Caco-2 (cell line): ENCODE data around the gene RAB15. TPM values are rescaled to one million over a fixed set of nuclear protein-coding genes. Genes with fewer than 3 reads are reported as not detected.

Experiments used
- BruUV-seq: library from RNA; stranded (reverse); fragments of 400-500 nt; replicated peaks from 2 replicates; lab custom pipeline; 2021; lab: Mats Ljungman, UMichigan
- CTCF ChIA-PET: fragments of 300-600 bp; sonication (Branson Sonifier 250); formaldehyde crosslinking; loops from one replicate; lab custom pipeline; 2022; ENCODE audit warnings: antibody characterized with exemption; lab: Charles Lee
- POLR2A ChIA-PET: fragments of 300-600 bp; sonication (Branson Sonifier 250); formaldehyde crosslinking; loops from one replicate; lab custom pipeline; 2022; ENCODE audit warnings: antibody characterized with exemption; lab: Charles Lee
- DNase-seq, 2 experiments: peaks; one replicate each; pipeline versions ENCODE4 v3.0.0 to v3.0.0-alpha.2; 2020 to 2022
- H3K27me3 ChIP-seq: replicated peaks from 2 replicates; pipeline ENCODE4 v1.6.0; 2011; ENCODE audit warnings: low read length; ENCODE audit not compliant: control insufficient read depth, insufficient read depth
- H3K36me3 ChIP-seq: 2 replicates; pipeline ENCODE4 v1.5.1; 2011; ENCODE audit warnings: low read length; ENCODE audit not compliant: control insufficient read depth, insufficient read depth
- H3K4me1 ChIP-seq: fragments of 250-450 bp; sonication (Bioruptor Pico); 2 replicates; pipeline ENCODE4 v1.5.1; 2020; ENCODE audit warnings: mild to moderate bottlenecking
- H3K4me3 ChIP-seq: 2 replicates; pipeline ENCODE4 v1.5.1; 2011; ENCODE audit warnings: low read depth, mild to moderate bottlenecking, control low read depth, low read length
- H3K9me3 ChIP-seq: fragments of 250-450 bp; sonication (Bioruptor Pico); 2 replicates; pipeline ENCODE4 v1.5.1; 2020; ENCODE audit warnings: mild to moderate bottlenecking, moderate library complexity
- H3K27ac Mint-ChIP-seq: one replicate; pipeline ENCODE4 v1.8.0; 2022; ENCODE audit warnings: mixed read lengths; ENCODE audit not compliant: unreplicated experiment
- H3K27me3 Mint-ChIP-seq: one replicate; pipeline ENCODE4 v1.8.0; 2022; ENCODE audit warnings: mixed read lengths; ENCODE audit not compliant: insufficient read depth, unreplicated experiment
- H3K36me3 Mint-ChIP-seq: one replicate; pipeline ENCODE4 v1.8.0; 2022; ENCODE audit warnings: mild to moderate bottlenecking, mixed read lengths; ENCODE audit not compliant: insufficient read depth, unreplicated experiment
- H3K4me1 Mint-ChIP-seq: one replicate; pipeline ENCODE4 v1.8.0; 2022; ENCODE audit warnings: low read depth, mixed read lengths; ENCODE audit not compliant: unreplicated experiment
- H3K4me3 Mint-ChIP-seq: one replicate; pipeline ENCODE4 v1.8.0; 2022; ENCODE audit warnings: mild to moderate bottlenecking, moderate library complexity, mixed read lengths; ENCODE audit not compliant: unreplicated experiment
- H3K9me3 Mint-ChIP-seq: one replicate; pipeline ENCODE4 v1.8.0; 2022; ENCODE audit warnings: mixed read lengths; ENCODE audit not compliant: unreplicated experiment
- intact Hi-C: fragments of 100-400 bp; cut with micrococcal nuclease; formaldehyde crosslinking; loops from one replicate; pipeline ENCODE4 v1.10.0; 2022; ENCODE audit not compliant: unreplicated experiment
- total RNA-seq: library from RNA; stranded (reverse); gene quantifications from 2 replicates; pipeline ENCODE4 v1.2.3, GENCODE V29; 2022
- TF ChIP-seq, protein P1 (sequence below), 2 experiments: fragments of 200-600 bp in 1 of 2; IDR thresholded peaks; 1 replicate in 1 of 2; 2 replicates in 1 of 2; pipeline versions ENCODE4 v1.5.1 to v1.8.0; 2011 to 2022; ENCODE audit warnings: antibody characterized with exemption in 1 of 2, control low read depth in 1 of 2, inconsistent platforms in 1 of 2, low read depth in 1 of 2, low read length in 1 of 2, mild to moderate bottlenecking in 1 of 2, moderate library complexity in 1 of 2; ENCODE audit not compliant: insufficient read depth in 1 of 2, severe bottlenecking in 1 of 2, unreplicated experiment in 1 of 2

Gene RAB15
- total RNA-seq, 1 experiment from 2014 or later = 92.5 TPM

DNA sequence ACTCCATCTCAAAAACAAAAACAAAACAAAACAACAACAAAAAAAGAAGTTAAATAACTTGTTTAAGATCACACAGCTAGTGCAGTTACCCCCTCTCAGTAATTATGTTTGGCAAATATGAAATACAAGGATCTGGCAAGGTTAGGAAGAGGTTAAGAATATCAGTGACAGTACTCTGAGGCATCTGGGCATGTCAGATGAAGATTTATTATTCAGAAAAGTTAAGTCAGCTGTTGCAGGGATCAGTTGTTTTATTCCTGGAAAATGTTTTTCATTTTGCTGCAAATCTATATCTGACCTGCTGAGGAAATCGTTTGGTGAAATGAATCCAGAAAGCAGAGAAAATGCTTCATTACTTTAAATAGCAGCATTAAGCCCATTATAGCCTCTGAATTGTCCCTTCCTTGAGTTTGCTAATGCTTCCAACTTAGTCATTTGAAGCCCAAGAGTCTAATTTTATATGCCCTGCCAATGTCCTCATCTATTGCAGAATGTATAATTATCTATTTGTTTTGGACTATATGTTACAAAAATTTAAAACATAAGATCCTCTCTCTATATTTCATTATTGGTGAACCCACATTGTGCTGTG is 37.7 kb downstream of the RAB15 start:
- peaks cover 25% of the 10 kb centered on the region for H3K4me1 Mint-ChIP-seq
- ChIA-PET POLR2A (no interaction called here), CTCF (interaction anchor here (0.5 kb wide), 1 partner anchor 37 kb away, joined by 4 read pairs; no protein-coding TSS in a partner anchor)
- no peak overlapping the region for H3K4me3 Mint-ChIP-seq
- no peaks in the 10 kb centered on the region for H3K27me3 Mint-ChIP-seq
- no peak overlapping the region for H3K27ac Mint-ChIP-seq
- H3K9me3 Mint-ChIP-seq = no peaks in the 10 kb centered on the region
- Histone ChIP-seq H3K27me3 (no peaks in the 10 kb centered on the region), H3K36me3 (peaks cover 2% of the 10 kb centered on the region), H3K9me3 (no peaks in the 10 kb centered on the region), H3K4me1 (peaks cover 37% of the 10 kb centered on the region), H3K4me3 (no peak overlapping the region)
- no peak for DNase-seq
- intact Hi-C loops = no loop called here
- peaks cover 37% of the 10 kb centered on the region for H3K36me3 Mint-ChIP-seq
- BruUV-seq = no TSS peak
- TF ChIP-seq, protein P1, sequence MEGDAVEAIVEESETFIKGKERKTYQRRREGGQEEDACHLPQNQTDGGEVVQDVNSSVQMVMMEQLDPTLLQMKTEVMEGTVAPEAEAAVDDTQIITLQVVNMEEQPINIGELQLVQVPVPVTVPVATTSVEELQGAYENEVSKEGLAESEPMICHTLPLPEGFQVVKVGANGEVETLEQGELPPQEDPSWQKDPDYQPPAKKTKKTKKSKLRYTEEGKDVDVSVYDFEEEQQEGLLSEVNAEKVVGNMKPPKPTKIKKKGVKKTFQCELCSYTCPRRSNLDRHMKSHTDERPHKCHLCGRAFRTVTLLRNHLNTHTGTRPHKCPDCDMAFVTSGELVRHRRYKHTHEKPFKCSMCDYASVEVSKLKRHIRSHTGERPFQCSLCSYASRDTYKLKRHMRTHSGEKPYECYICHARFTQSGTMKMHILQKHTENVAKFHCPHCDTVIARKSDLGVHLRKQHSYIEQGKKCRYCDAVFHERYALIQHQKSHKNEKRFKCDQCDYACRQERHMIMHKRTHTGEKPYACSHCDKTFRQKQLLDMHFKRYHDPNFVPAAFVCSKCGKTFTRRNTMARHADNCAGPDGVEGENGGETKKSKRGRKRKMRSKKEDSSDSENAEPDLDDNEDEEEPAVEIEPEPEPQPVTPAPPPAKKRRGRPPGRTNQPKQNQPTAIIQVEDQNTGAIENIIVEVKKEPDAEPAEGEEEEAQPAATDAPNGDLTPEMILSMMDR (IDR thresholded peaks at IDR 0.05; ENCODE audit: insufficient read depth in 1 of 2, low read depth in 1 of 2, low read length in 1 of 2, severe bottlenecking in 1 of 2, unreplicated experiment in 1 of 2) = no peak

DNA sequence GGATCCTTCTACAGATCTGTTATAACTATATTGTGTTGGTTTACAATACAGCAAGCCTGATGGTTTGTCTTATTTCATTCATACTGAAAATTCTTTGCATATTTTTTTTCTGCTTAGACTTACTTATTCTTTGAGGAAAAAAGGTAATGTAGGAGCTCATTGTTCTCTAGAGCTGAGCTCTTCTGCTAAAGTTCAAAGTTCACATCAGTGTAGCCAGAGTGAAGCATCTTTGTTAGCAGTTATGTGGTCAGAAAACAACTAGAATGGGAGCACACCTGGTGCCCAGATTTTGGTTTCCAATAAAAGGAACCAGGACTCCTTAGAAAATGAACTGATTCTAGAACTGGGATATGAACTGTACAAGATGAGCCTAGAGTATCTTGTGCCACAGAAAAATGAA is 39.9 kb downstream of the RAB15 start:
- POLR2A ChIA-PET = no interaction called here

DNA sequence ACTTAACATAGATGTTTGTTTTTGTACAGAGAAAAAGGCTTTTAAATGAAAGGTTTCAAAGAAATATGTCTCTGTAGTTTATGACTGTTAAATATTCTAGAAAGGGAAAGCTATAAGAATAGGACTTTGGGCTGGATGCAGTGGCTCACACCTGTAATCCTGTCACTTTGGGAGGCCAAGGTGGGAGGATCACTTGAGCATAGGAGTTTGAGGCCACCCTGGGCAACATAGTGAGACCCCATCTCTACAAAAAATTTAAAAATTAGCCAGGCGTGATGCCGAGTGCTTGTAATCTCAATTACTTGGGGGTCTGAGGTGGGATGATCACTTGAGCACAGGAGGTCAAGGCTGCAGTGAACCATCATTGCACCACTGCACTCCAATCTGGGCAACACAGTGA is 41.0 kb downstream of the RAB15 start:
- TF ChIP-seq, protein P1 (IDR thresholded peaks at IDR 0.05; ENCODE audit: insufficient read depth in 1 of 2, low read depth in 1 of 2, low read length in 1 of 2, severe bottlenecking in 1 of 2, unreplicated experiment in 1 of 2) = no peak
- Mint-ChIP-seq H3K4me1 (peaks cover 6% of the 10 kb centered on the region), H3K27ac (no peak overlapping the region), H3K36me3 (peaks cover 24% of the 10 kb centered on the region), H3K9me3 (no peaks in the 10 kb centered on the region), H3K27me3 (no peaks in the 10 kb centered on the region), H3K4me3 (no peak overlapping the region)
- H3K9me3 ChIP-seq = no peaks in the 10 kb centered on the region
- no peak for DNase-seq
- peaks cover 2% of the 10 kb centered on the region for H3K36me3 ChIP-seq
- no TSS peak for BruUV-seq
- CTCF ChIA-PET = no interaction called here
- no peak overlapping the region for H3K4me3 ChIP-seq
- intact Hi-C loops = no loop called here
- no peaks in the 10 kb centered on the region for H3K27me3 ChIP-seq
- POLR2A ChIA-PET = no interaction called here
- H3K4me1 ChIP-seq = peaks cover 7% of the 10 kb centered on the region

More for the DNA sequence above, 39.9 kb downstream of the RAB15 start:
- H3K4me1 Mint-ChIP-seq = peaks cover 4% of the 10 kb centered on the region
- BruUV-seq = no TSS peak
- no peaks in the 10 kb centered on the region for H3K9me3 Mint-ChIP-seq
- H3K27me3 Mint-ChIP-seq = no peaks in the 10 kb centered on the region
- TF ChIP-seq, protein P1 (IDR thresholded peaks at IDR 0.05; ENCODE audit: insufficient read depth in 1 of 2, low read depth in 1 of 2, low read length in 1 of 2, severe bottlenecking in 1 of 2, unreplicated experiment in 1 of 2) = no peak
- no peak overlapping the region for H3K27ac Mint-ChIP-seq
- CTCF ChIA-PET = interaction anchor here (0.6 kb wide), 1 partner anchor 44 kb away, joined by 3 read pairs; no protein-coding TSS in a partner anchor
- DNase-seq = no peak
- Histone ChIP-seq H3K36me3 (peaks cover 2% of the 10 kb centered on the region), H3K4me1 (peaks cover 15% of the 10 kb centered on the region), H3K4me3 (no peak overlapping the region), H3K27me3 (no peaks in the 10 kb centered on the region), H3K9me3 (no peaks in the 10 kb centered on the region)
- no peak overlapping the region for H3K4me3 Mint-ChIP-seq
- H3K36me3 Mint-ChIP-seq = peaks cover 19% of the 10 kb centered on the region
- intact Hi-C loops = no loop called here
